DOHH2 (cell line): ENCODE measurements around the gene NAGS.

Experiments used
- H3F3A ChIP-seq: fragments of 200-600 bp; sonication (generic), shearing (Covaris generic); 2 replicates; pipeline ENCODE4 v1.6.0; 2016; ENCODE audit warnings: antibody characterized with exemption, mild to moderate bottlenecking; ENCODE audit not compliant: control insufficient read depth, insufficient read depth
- H3K27ac ChIP-seq: fragments of 200-600 bp; sonication (generic); 2 replicates; pipeline ENCODE4 v1.5.1; 2014; ENCODE audit warnings: low read depth, mild to moderate bottlenecking, low read length, moderate library complexity
- H3K27me3 ChIP-seq: fragments of 200-600 bp; sonication (generic); 2 replicates; pipeline ENCODE4 v1.6.1; 2014; ENCODE audit warnings: mild to moderate bottlenecking, low read length, mixed read lengths; ENCODE audit not compliant: control insufficient read depth
- H3K36me3 ChIP-seq: fragments of 200-600 bp; sonication (generic); 2 replicates; pipeline ENCODE4 v1.6.1; 2014; ENCODE audit warnings: mild to moderate bottlenecking, low read length, moderate library complexity, mixed read lengths; ENCODE audit not compliant: control insufficient read depth
- H3K4me1 ChIP-seq: fragments of 200-600 bp; sonication (generic); 2 replicates; pipeline ENCODE4 v1.6.1; 2014; ENCODE audit warnings: mild to moderate bottlenecking, low read length, mixed read lengths; ENCODE audit not compliant: control insufficient read depth
- H3K4me2 ChIP-seq: fragments of 200-600 bp; sonication (generic); 2 replicates; pipeline ENCODE4 v1.6.0; 2014; ENCODE audit warnings: mild to moderate bottlenecking, low read length, moderate library complexity
- H3K4me3 ChIP-seq: fragments of 200-600 bp; sonication (generic); 2 replicates; pipeline ENCODE4 v1.5.1; 2014; ENCODE audit warnings: mild to moderate bottlenecking, low read length, mixed read lengths
- H3K79me2 ChIP-seq: fragments of 200-600 bp; sonication (generic); 2 replicates; pipeline ENCODE4 v1.6.1; 2014; ENCODE audit warnings: mild to moderate bottlenecking, low read length, mixed read lengths; ENCODE audit not compliant: control insufficient read depth
- H3K9me2 ChIP-seq: fragments of 200-600 bp; sonication (generic); replicated peaks from 2 replicates; pipeline ENCODE4 v1.6.1; 2014; ENCODE audit warnings: mild to moderate bottlenecking, low read length, mixed read lengths; ENCODE audit not compliant: control insufficient read depth
- H3K9me3 ChIP-seq: fragments of 200-600 bp; sonication (generic); 2 replicates; pipeline ENCODE4 v1.6.1; 2014; ENCODE audit warnings: antibody characterized with exemption, low read length, mixed read lengths; ENCODE audit not compliant: control insufficient read depth, insufficient read depth
- H4K20me1 ChIP-seq: fragments of 200-600 bp; sonication (generic); 2 replicates; pipeline ENCODE4 v1.6.0; 2014; ENCODE audit warnings: low read depth, mild to moderate bottlenecking, antibody characterized with exemption, low read length, moderate library complexity; ENCODE audit not compliant: control insufficient read depth, insufficient read depth
- EZH2phosphoT487 ChIP-seq: fragments of 200-600 bp; sonication (generic); IDR thresholded peaks from 2 replicates; pipeline ENCODE4 v1.6.1; 2017; ENCODE audit warnings: borderline replicate concordance, mild to moderate bottlenecking, antibody characterized with exemption, low read length, moderate library complexity, mixed read lengths
- TF ChIP-seq, protein P1 (sequence below): fragments of 200-600 bp; sonication (generic); IDR thresholded peaks from one replicate; pipeline ENCODE4 v1.5.1; 2014; ENCODE audit warnings: antibody characterized with exemption, mild to moderate bottlenecking, low read depth, low read length; ENCODE audit not compliant: poor library complexity, severe bottlenecking

Gene NAGS

GRCh38 chr17:44000871-44001460, 3.5 kb upstream of the NAGS start:
- H3K4me3 ChIP-seq, result no peak overlapping the region
- no peaks in the 10 kb centered on the region for H4K20me1 ChIP-seq
- H3K4me2 ChIP-seq, result no peak overlapping the region
- no peaks in the 10 kb centered on the region for H3F3A ChIP-seq
- H3K4me1 ChIP-seq, result peaks cover under 1% of the 10 kb centered on the region
- no peaks in the 10 kb centered on the region for H3K9me2 ChIP-seq
- TF ChIP-seq, protein P1, sequence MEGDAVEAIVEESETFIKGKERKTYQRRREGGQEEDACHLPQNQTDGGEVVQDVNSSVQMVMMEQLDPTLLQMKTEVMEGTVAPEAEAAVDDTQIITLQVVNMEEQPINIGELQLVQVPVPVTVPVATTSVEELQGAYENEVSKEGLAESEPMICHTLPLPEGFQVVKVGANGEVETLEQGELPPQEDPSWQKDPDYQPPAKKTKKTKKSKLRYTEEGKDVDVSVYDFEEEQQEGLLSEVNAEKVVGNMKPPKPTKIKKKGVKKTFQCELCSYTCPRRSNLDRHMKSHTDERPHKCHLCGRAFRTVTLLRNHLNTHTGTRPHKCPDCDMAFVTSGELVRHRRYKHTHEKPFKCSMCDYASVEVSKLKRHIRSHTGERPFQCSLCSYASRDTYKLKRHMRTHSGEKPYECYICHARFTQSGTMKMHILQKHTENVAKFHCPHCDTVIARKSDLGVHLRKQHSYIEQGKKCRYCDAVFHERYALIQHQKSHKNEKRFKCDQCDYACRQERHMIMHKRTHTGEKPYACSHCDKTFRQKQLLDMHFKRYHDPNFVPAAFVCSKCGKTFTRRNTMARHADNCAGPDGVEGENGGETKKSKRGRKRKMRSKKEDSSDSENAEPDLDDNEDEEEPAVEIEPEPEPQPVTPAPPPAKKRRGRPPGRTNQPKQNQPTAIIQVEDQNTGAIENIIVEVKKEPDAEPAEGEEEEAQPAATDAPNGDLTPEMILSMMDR, result no peak
- TF ChIP-seq EZH2phosphoT487, result no peak
- H3K9me3 ChIP-seq, result no peaks in the 10 kb centered on the region
- peaks cover 33% of the 10 kb centered on the region for H3K27me3 ChIP-seq
- H3K36me3 ChIP-seq, result no peaks in the 10 kb centered on the region
- H3K79me2 ChIP-seq, result no peaks in the 10 kb centered on the region
- H3K27ac ChIP-seq, result no peak overlapping the region

GRCh38 chr17:44001461-44001920, 2.9 kb upstream of the NAGS start:
- Histone ChIP-seq H3K36me3 (no peaks in the 10 kb centered on the region), H3K4me1 (peaks cover 6% of the 10 kb centered on the region), H3K9me3 (no peaks in the 10 kb centered on the region), H3K27ac (no peak overlapping the region), H3K27me3 (peaks cover 39% of the 10 kb centered on the region), H4K20me1 (no peaks in the 10 kb centered on the region), H3K4me2 (no peak overlapping the region), H3K4me3 (no peak overlapping the region), H3K79me2 (no peaks in the 10 kb centered on the region), H3F3A (no peaks in the 10 kb centered on the region), H3K9me2 (no peaks in the 10 kb centered on the region)
- no peak for TF ChIP-seq EZH2phosphoT487
- TF ChIP-seq, protein P1, result no peak

DNA sequence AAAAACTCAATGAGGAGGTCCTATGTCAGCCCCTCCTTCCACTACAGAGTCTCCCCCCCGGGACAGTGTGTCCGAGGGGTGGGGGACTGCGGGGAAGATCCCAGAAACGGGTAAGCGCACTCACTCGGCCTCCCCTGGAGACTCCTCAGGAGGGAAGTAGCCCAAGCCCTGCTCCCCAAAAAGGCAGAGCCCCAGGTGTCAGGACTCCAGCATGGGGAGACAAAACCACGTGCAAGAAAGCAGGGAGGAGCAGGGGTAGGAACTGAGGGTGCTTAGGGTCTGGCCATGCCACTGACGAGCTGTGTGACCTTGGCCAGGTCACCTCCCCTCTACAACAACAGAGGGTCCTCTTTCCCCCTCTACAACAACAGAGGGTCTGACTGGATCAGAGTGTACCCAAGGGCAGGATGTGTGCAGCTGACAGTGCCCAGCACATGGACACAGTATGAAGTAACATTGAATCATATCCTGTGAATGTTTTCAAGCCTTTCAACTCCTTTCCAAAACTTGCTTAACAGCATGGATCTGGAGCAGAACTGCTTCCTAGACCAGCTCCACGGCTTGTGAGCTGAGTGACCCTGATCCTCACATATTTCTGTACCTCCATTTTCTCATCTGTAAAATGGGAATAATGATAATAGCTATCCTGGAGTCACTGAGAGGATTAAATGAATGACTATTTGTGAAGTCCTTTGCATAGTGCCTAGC, 2.1 kb upstream of the NAGS start:
- Histone ChIP-seq H3F3A (no peaks in the 10 kb centered on the region), H3K4me1 (peaks cover 10% of the 10 kb centered on the region), H3K27me3 (peaks cover 41% of the 10 kb centered on the region), H3K36me3 (no peaks in the 10 kb centered on the region), H3K9me3 (no peaks in the 10 kb centered on the region), H3K79me2 (no peaks in the 10 kb centered on the region), H3K9me2 (no peaks in the 10 kb centered on the region), H3K4me3 (no peak overlapping the region), H3K4me2 (no peak overlapping the region), H3K27ac (no peak overlapping the region), H4K20me1 (no peaks in the 10 kb centered on the region)
- TF ChIP-seq EZH2phosphoT487, result no peak
- TF ChIP-seq, protein P1, result no peak
